Fibroblast of lung (primary cell): ENCODE data around the gene TBRG4.

Experiments used
- CTCF ChIP-seq, 2 donors: IDR thresholded peaks in 1 of 2; conservative IDR thresholded peaks in 1 of 2; 1 replicate in 1 of 2; 2 replicates in 1 of 2; pipeline ENCODE4 v1.5.1; 2011 to 2012; ENCODE audit warnings: low read length in 2 of 2, control low read depth in 1 of 2, inconsistent platforms in 1 of 2, low read depth in 1 of 2, mild to moderate bottlenecking in 1 of 2
- EZH2 ChIP-seq: IDR thresholded peaks from 2 replicates; pipeline ENCODE4 v1.5.1; 2012; ENCODE audit warnings: low read length, control low read depth, mild to moderate bottlenecking; ENCODE audit errors: missing control alignments

DNA sequence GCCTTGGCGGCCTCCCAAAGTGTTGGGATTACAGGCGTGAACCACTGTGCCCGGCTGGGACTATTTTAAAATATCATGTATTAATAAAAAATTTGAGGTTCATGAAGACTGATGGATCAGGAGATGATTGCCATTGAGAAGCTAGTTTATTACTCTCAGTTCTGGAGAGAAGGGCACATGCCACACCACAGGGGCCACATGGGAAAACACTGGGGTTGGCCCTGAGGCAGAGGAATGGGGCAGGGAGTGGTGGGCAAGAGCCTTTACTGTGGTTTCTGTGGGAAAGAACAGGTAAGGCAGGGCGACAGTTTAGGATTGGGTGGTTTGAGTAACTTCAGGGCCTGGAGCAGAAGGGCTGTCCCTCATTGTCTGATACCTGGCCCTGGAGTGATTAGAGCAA, 6.8 kb upstream of the TBRG4 start:
- no peak for TF ChIP-seq CTCF (conservative IDR thresholded peaks at IDR 0.05 in 1 of 2, IDR thresholded peaks at IDR 0.05 in 1 of 2; ENCODE audit: low read depth in 1 of 2, low read length in 2 of 2)
- no peak for TF ChIP-seq EZH2
